ENCODE results near the gene PLXNA1. TPM values are rescaled to one million over a fixed set of nuclear protein-coding genes. Genes with fewer than 3 reads are reported as not detected.

PLXNA1 gene
- total RNA-seq, 1 donor from 2014 or later, result 63.3 TPM

GRCh38 chr3:126939733-126940132 lies 43.2 kb upstream of the PLXNA1 start:
- H3K9me3 Mint-ChIP-seq (ENCODE audit: unreplicated experiment), result peaks cover 2% of the 10 kb centered on the region

DNA sequence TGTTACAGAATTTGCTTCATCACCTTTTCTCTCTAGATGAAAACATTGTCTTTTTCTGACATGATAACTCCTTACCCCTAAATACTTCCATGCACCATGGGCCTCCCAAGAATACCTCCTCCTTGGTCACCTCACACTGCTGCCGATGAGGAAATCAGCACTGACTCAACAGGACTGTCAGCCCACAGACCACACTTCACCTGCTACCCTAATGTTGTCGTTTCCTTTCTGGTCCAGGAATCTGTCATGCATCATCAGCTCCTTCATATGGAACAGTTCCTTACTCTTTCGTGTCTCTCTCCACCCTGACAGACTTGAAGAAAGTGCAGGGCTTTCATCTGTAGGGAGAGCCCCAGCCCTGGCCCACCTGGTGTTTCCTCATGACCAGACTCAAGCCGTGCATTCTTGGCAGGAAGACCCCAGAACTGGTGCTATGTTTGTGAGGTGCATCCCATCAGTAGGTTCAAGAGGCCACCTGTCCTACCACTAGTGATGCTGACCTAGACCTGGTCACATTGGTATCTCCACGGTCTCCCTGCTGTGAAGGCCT lies 41.1 kb upstream of the PLXNA1 start:
- DNase-seq (ENCODE audit: low read depth) (no peak), FAIRE-seq (no peak)

More at GRCh38 chr3:126939733-126940132, 43.2 kb upstream of the PLXNA1 start:
- Mint-ChIP-seq H3K27ac (ENCODE audit: unreplicated experiment) (no peak overlapping the region), H3K4me1 (ENCODE audit: low read depth, unreplicated experiment) (peaks cover 25% of the 10 kb centered on the region), H3K4me3 (ENCODE audit: unreplicated experiment) (no peak overlapping the region), H3K36me3 (ENCODE audit: low read depth, unreplicated experiment) (peaks cover 3% of the 10 kb centered on the region), H3K27me3 (ENCODE audit: low read depth, unreplicated experiment) (peaks cover 5% of the 10 kb centered on the region)
- Histone ChIP-seq H3K4me1 (ENCODE audit: insufficient read depth, low read length) (peaks cover 5% of the 10 kb centered on the region), H3K9ac (ENCODE audit: low read length) (no peak overlapping the region), H3K27ac (ENCODE audit: low read depth, low read length) (no peak overlapping the region), H3K36me3 (ENCODE audit: insufficient read depth, low read length) (no peaks in the 10 kb centered on the region), H3K4me3 (ENCODE audit: insufficient read depth, low read depth, low read length) (no peak overlapping the region), H3K9me3 (ENCODE audit: insufficient read depth, low read depth, low read length) (no peaks in the 10 kb centered on the region), H2AFZ (ENCODE audit: low read depth, low read length) (no peak overlapping the region), H3K4me2 (ENCODE audit: low read length) (no peak overlapping the region), H4K20me1 (ENCODE audit: insufficient read depth, low read length) (no peaks in the 10 kb centered on the region), H3K27me3 (ENCODE audit: insufficient read depth, low read length) (no peaks in the 10 kb centered on the region), H3K79me2 (ENCODE audit: insufficient read depth, low read length) (no peaks in the 10 kb centered on the region)
- DNase-seq (ENCODE audit: low read depth), result no peak
- FAIRE-seq, result no peak
- TF ChIP-seq, protein P1, sequence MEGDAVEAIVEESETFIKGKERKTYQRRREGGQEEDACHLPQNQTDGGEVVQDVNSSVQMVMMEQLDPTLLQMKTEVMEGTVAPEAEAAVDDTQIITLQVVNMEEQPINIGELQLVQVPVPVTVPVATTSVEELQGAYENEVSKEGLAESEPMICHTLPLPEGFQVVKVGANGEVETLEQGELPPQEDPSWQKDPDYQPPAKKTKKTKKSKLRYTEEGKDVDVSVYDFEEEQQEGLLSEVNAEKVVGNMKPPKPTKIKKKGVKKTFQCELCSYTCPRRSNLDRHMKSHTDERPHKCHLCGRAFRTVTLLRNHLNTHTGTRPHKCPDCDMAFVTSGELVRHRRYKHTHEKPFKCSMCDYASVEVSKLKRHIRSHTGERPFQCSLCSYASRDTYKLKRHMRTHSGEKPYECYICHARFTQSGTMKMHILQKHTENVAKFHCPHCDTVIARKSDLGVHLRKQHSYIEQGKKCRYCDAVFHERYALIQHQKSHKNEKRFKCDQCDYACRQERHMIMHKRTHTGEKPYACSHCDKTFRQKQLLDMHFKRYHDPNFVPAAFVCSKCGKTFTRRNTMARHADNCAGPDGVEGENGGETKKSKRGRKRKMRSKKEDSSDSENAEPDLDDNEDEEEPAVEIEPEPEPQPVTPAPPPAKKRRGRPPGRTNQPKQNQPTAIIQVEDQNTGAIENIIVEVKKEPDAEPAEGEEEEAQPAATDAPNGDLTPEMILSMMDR (IDR thresholded peaks at IDR 0.05; ENCODE audit: insufficient read depth, low read depth, low read length), result no peak
- no peak for TF ChIP-seq EZH2 (IDR thresholded peaks at IDR 0.05; ENCODE audit: insufficient read depth, low read length)

More for the DNA sequence above, 41.1 kb upstream of the PLXNA1 start:
- Histone ChIP-seq H3K27ac (ENCODE audit: low read depth, low read length) (no peak overlapping the region), H3K27me3 (ENCODE audit: insufficient read depth, low read length) (no peaks in the 10 kb centered on the region), H3K36me3 (ENCODE audit: insufficient read depth, low read length) (no peaks in the 10 kb centered on the region), H3K9me3 (ENCODE audit: insufficient read depth, low read depth, low read length) (no peaks in the 10 kb centered on the region), H3K4me1 (ENCODE audit: insufficient read depth, low read length) (peaks cover 5% of the 10 kb centered on the region), H3K79me2 (ENCODE audit: insufficient read depth, low read length) (no peaks in the 10 kb centered on the region), H3K4me2 (ENCODE audit: low read length) (no peak overlapping the region), H3K9ac (ENCODE audit: low read length) (no peak overlapping the region), H4K20me1 (ENCODE audit: insufficient read depth, low read length) (no peaks in the 10 kb centered on the region), H2AFZ (ENCODE audit: low read depth, low read length) (no peak overlapping the region), H3K4me3 (ENCODE audit: insufficient read depth, low read depth, low read length) (no peak overlapping the region)
- H3K27ac Mint-ChIP-seq (ENCODE audit: unreplicated experiment), result no peak overlapping the region
- TF ChIP-seq, protein P1 (IDR thresholded peaks at IDR 0.05; ENCODE audit: insufficient read depth, low read depth, low read length), result no peak
- no peak for TF ChIP-seq EZH2 (IDR thresholded peaks at IDR 0.05; ENCODE audit: insufficient read depth, low read length)
- H3K4me1 Mint-ChIP-seq (ENCODE audit: low read depth, unreplicated experiment), result peaks cover 19% of the 10 kb centered on the region
- H3K4me3 Mint-ChIP-seq (ENCODE audit: unreplicated experiment), result no peak overlapping the region
- peaks cover 15% of the 10 kb centered on the region for H3K27me3 Mint-ChIP-seq (ENCODE audit: low read depth, unreplicated experiment)
- H3K9me3 Mint-ChIP-seq (ENCODE audit: unreplicated experiment), result peaks cover 2% of the 10 kb centered on the region
- peaks cover 3% of the 10 kb centered on the region for H3K36me3 Mint-ChIP-seq (ENCODE audit: low read depth, unreplicated experiment)

Data from astrocyte (in vitro differentiated cells and primary cell).